Nephron progenitor cell (in vitro differentiated cells): ENCODE data around the gene MLC1.
A peak's percentile ranks its signal among the peaks of the same experiment; 100 is the strongest.

Experiments used
- DNase-seq: peaks from one replicate; pipeline ENCODE4 v3.0.0; 2021
- H3K27ac Mint-ChIP-seq: 2 replicates; pipeline ENCODE4 v1.8.0; 2021; ENCODE audit warnings: mild to moderate bottlenecking, moderate library complexity, mixed read lengths
- H3K27me3 Mint-ChIP-seq: 2 replicates; pipeline ENCODE4 v1.8.0; 2021; ENCODE audit warnings: mild to moderate bottlenecking, low read depth, mixed read lengths; ENCODE audit not compliant: poor library complexity
- H3K36me3 Mint-ChIP-seq: 2 replicates; pipeline ENCODE4 v1.8.0; 2021; ENCODE audit warnings: low read depth, mixed read lengths
- H3K4me1 Mint-ChIP-seq: 2 replicates; pipeline ENCODE4 v1.8.0; 2021; ENCODE audit warnings: mixed read lengths
- H3K4me3 Mint-ChIP-seq: 2 replicates; pipeline ENCODE4 v1.8.0; 2021; ENCODE audit warnings: mild to moderate bottlenecking, moderate library complexity, mixed read lengths
- H3K9me3 Mint-ChIP-seq: 2 replicates; pipeline ENCODE4 v1.8.0; 2021; ENCODE audit warnings: mild to moderate bottlenecking, moderate library complexity, mixed read lengths
- TF ChIP-seq, protein P1 (sequence below): fragments of 200-600 bp; sonication (generic); IDR thresholded peaks from 2 replicates; pipeline ENCODE4 v1.5.0; 2021; ENCODE audit warnings: antibody characterized with exemption

The MLC1 gene

GRCh38 chr22:50062509-50063135 lies 22.6 kb downstream of the MLC1 start:
- no peak overlapping the region for H3K4me3 Mint-ChIP-seq
- H3K27ac Mint-ChIP-seq = peak overlapping the region; percentile 74
- no peaks in the 10 kb centered on the region for H3K36me3 Mint-ChIP-seq
- H3K9me3 Mint-ChIP-seq = no peaks in the 10 kb centered on the region
- TF ChIP-seq, protein P1, sequence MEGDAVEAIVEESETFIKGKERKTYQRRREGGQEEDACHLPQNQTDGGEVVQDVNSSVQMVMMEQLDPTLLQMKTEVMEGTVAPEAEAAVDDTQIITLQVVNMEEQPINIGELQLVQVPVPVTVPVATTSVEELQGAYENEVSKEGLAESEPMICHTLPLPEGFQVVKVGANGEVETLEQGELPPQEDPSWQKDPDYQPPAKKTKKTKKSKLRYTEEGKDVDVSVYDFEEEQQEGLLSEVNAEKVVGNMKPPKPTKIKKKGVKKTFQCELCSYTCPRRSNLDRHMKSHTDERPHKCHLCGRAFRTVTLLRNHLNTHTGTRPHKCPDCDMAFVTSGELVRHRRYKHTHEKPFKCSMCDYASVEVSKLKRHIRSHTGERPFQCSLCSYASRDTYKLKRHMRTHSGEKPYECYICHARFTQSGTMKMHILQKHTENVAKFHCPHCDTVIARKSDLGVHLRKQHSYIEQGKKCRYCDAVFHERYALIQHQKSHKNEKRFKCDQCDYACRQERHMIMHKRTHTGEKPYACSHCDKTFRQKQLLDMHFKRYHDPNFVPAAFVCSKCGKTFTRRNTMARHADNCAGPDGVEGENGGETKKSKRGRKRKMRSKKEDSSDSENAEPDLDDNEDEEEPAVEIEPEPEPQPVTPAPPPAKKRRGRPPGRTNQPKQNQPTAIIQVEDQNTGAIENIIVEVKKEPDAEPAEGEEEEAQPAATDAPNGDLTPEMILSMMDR = no peak
- peaks cover 5% of the 10 kb centered on the region for H3K27me3 Mint-ChIP-seq
- no peak for DNase-seq
- peaks cover 52% of the 10 kb centered on the region for H3K4me1 Mint-ChIP-seq

DNA sequence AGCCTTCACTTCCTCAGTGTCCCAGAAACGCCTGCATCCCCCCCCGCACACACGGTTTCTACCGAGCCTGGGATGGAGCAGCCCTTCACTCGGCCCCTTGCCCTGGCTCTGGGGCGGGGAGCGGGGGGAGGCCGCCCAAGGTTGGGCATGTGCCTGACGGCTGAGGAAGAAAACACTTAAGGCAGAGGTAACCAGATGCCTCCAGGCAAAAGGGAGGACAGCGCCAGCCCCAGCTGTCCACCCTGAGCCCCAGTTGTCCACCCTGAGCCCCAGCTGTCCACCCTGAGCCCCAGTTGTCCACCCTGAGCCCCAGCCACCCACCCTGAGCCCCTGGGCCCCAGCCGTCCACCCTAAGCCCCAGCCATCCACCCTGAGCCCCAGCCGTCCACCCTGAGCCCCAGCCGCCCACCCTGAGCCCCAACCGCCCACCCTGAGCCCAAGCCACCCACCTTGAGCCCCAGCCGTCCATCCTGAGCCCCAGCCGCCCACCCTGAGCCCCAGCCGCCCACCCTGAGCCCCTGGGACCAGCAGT lies 23.3 kb downstream of the MLC1 start:
- Mint-ChIP-seq H3K27ac (no peak overlapping the region), H3K4me1 (peaks cover 51% of the 10 kb centered on the region), H3K36me3 (no peaks in the 10 kb centered on the region), H3K27me3 (peaks cover 9% of the 10 kb centered on the region), H3K4me3 (no peak overlapping the region), H3K9me3 (no peaks in the 10 kb centered on the region)
- no peak for DNase-seq
- TF ChIP-seq, protein P1 = no peak

GRCh38 chr22:50061141-50061823 lies 23.9 kb downstream of the MLC1 start:
- peaks cover 57% of the 10 kb centered on the region for H3K4me1 Mint-ChIP-seq

DNA sequence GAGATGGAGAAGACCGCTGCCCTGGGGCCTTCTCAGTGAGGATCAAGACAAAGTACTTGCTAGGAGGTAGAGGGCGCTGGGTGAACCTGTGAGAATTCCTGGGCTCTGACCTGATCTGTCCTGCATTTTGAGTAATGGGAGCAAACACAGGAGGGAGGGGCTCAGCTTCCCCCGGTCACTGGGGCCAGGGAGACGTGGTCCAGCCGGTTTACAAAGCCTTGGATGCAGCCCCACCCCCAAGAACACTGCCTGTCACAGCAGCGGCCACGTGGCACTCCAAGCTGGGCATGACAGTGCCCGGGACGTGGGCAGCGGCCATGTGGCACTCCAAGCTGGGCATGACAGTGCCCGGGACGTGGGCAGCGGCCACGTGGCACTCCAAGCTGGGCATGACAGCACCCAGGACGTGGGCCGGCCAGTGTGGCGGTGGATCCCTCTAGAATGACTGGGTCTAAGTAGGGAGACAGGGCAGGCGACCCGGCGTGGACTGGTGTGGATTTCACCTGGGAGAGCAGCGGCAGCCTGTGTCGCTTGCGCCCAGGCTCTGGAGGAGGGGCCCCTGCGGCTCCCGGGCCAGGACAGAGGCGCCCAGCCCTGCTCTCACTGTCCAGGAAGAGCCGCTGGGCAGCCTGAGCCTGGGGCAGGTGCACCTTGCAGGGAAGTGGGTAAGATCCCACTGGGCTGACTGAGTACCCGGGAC lies 24.6 kb downstream of the MLC1 start:
- TF ChIP-seq, protein P1 = no peak
- no peaks in the 10 kb centered on the region for H3K9me3 Mint-ChIP-seq
- peaks cover 60% of the 10 kb centered on the region for H3K4me1 Mint-ChIP-seq
- H3K27me3 Mint-ChIP-seq = peaks cover 13% of the 10 kb centered on the region
- H3K27ac Mint-ChIP-seq = no peak overlapping the region
- DNase-seq = no peak
- no peaks in the 10 kb centered on the region for H3K36me3 Mint-ChIP-seq
- peak overlapping the region; percentile 76 for H3K4me3 Mint-ChIP-seq

More at GRCh38 chr22:50061141-50061823, 23.9 kb downstream of the MLC1 start:
- Mint-ChIP-seq H3K27me3 (peaks cover 9% of the 10 kb centered on the region), H3K36me3 (no peaks in the 10 kb centered on the region), H3K9me3 (no peaks in the 10 kb centered on the region), H3K4me3 (peak overlapping the region; percentile 54), H3K27ac (no peak overlapping the region)
- TF ChIP-seq, protein P1 = no peak
- no peak for DNase-seq

DNA sequence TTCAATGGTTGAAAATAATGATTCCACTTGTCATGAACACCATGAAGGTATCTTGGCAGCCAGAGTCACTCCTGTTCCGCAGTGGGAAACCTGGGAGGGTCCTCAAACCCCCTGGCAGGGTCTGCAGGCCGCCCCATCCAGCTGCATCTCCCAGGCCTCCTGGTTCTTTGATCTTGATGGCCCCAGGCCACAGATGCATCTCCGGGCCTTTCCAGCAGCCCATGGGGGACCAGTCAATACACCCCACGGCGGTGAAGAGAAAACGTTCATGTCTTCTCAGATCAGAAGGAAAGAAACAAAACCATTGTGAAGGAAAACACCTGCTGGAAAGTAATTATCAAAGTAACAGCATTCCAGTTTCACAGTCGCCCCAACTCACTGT lies 25.4 kb downstream of the MLC1 start:
- H3K4me3 Mint-ChIP-seq = peak overlapping the region; percentile 76
- DNase-seq = no peak

More for the DNA sequence above, 25.4 kb downstream of the MLC1 start:
- TF ChIP-seq, protein P1 = no peak
- no peaks in the 10 kb centered on the region for H3K36me3 Mint-ChIP-seq
- H3K27ac Mint-ChIP-seq = peak overlapping the region; percentile 90
- H3K27me3 Mint-ChIP-seq = peaks cover 13% of the 10 kb centered on the region
- no peaks in the 10 kb centered on the region for H3K9me3 Mint-ChIP-seq
- H3K4me1 Mint-ChIP-seq = peaks cover 60% of the 10 kb centered on the region
